Measurements from ENCODE around the gene SPINK1. TPM values are rescaled to one million over a fixed set of nuclear protein-coding genes. Genes with fewer than 3 reads are reported as not detected.
"Not testable (repeated sequence)": the region's sequence is repeated elsewhere in the genome, so short reads cannot be mapped to it uniquely, and the experiment has no call there.

Gene SPINK1
- total RNA-seq, 1 donor from 2014 or later, result not detected

DNA sequence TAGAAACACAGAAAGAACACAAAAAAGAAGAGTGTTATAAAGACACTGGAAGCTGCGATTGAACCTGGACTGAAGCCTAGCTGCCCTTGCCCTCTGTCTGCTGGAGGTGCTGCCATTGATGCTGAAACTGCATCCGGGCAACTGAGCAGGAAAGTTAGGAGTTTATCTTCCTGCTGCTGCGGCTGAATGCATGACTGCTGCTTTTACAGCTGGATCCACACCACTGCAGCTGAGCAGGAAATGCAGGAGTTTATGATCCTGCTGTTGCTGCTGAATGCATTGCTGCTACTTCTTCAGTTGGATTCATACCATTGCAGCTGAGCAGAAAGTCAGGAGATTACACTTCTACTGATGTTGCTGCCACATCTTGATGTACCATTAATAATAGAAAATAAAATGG is 27.1 kb downstream of the SPINK1 start:
- no peak for DNase-seq
- Mint-ChIP-seq H3K27me3 (ENCODE audit: unreplicated experiment) (peaks cover 2% of the 10 kb centered on the region), H3K9me3 (ENCODE audit: unreplicated experiment) (no peaks in the 10 kb centered on the region), H3K4me1 (ENCODE audit: low read depth, unreplicated experiment) (peaks cover 3% of the 10 kb centered on the region), H3K4me3 (ENCODE audit: unreplicated experiment) (no peak overlapping the region), H3K36me3 (ENCODE audit: unreplicated experiment) (no peaks in the 10 kb centered on the region), H3K27ac (ENCODE audit: unreplicated experiment) (no peak overlapping the region)
- TF ChIP-seq, protein P1, sequence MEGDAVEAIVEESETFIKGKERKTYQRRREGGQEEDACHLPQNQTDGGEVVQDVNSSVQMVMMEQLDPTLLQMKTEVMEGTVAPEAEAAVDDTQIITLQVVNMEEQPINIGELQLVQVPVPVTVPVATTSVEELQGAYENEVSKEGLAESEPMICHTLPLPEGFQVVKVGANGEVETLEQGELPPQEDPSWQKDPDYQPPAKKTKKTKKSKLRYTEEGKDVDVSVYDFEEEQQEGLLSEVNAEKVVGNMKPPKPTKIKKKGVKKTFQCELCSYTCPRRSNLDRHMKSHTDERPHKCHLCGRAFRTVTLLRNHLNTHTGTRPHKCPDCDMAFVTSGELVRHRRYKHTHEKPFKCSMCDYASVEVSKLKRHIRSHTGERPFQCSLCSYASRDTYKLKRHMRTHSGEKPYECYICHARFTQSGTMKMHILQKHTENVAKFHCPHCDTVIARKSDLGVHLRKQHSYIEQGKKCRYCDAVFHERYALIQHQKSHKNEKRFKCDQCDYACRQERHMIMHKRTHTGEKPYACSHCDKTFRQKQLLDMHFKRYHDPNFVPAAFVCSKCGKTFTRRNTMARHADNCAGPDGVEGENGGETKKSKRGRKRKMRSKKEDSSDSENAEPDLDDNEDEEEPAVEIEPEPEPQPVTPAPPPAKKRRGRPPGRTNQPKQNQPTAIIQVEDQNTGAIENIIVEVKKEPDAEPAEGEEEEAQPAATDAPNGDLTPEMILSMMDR (IDR thresholded peaks at IDR 0.05; ENCODE audit: partially characterized antibody, unreplicated experiment), result no peak

DNA sequence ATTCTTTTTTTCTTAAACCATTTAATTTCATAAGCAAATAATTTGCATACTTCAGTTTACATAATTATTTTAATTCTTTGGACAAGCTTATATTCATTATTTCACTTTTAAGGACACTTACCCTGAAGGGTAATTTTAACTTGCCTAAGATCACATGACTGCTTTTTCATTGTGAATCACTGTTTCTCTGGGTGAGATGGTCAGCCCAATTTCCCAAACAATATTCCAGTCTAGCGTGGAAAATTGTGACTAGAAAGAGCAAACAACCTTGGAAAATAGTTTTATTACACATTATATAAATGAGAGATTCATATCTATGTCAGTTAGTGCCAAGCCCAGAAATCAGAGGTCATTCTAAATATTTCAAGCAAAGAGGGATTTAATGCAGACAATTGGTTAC is 27.5 kb downstream of the SPINK1 start:
- TF ChIP-seq, protein P1 (IDR thresholded peaks at IDR 0.05; ENCODE audit: partially characterized antibody, unreplicated experiment), result no peak
- H3K27me3 Mint-ChIP-seq (ENCODE audit: unreplicated experiment), result peaks cover 2% of the 10 kb centered on the region

DNA sequence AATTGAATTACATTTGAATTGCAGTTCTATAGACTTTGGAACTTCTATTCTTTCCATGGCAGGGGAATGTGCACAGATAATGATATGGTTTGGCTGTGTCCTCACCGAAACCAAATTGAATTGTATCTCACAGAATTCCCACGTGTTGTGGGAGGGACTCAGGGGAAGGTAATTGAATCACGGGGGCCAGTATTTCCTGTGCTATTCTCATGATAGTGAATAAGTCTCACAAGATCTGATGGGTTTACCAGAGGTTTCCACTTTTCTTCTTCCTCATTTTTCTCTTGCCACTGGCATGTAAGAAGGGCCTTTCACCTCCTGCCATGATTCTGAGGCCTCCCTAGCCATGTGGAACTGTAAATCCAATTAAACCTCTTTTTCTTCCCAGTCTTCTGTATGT is 28.3 kb downstream of the SPINK1 start:
- not testable (repeated sequence) for H3K27me3 Mint-ChIP-seq (ENCODE audit: unreplicated experiment); H3K9me3 Mint-ChIP-seq (ENCODE audit: unreplicated experiment); H3K4me3 Mint-ChIP-seq (ENCODE audit: unreplicated experiment); H3K27ac Mint-ChIP-seq (ENCODE audit: unreplicated experiment); H3K36me3 Mint-ChIP-seq (ENCODE audit: unreplicated experiment); H3K4me1 Mint-ChIP-seq (ENCODE audit: low read depth, unreplicated experiment); DNase-seq

More for the DNA sequence above, 27.5 kb downstream of the SPINK1 start:
- no peak overlapping the region for H3K4me3 Mint-ChIP-seq (ENCODE audit: unreplicated experiment)
- no peak for DNase-seq
- peaks cover 3% of the 10 kb centered on the region for H3K4me1 Mint-ChIP-seq (ENCODE audit: low read depth, unreplicated experiment)
- no peak overlapping the region for H3K27ac Mint-ChIP-seq (ENCODE audit: unreplicated experiment)
- H3K36me3 Mint-ChIP-seq (ENCODE audit: unreplicated experiment), result no peaks in the 10 kb centered on the region
- no peaks in the 10 kb centered on the region for H3K9me3 Mint-ChIP-seq (ENCODE audit: unreplicated experiment)

DNA sequence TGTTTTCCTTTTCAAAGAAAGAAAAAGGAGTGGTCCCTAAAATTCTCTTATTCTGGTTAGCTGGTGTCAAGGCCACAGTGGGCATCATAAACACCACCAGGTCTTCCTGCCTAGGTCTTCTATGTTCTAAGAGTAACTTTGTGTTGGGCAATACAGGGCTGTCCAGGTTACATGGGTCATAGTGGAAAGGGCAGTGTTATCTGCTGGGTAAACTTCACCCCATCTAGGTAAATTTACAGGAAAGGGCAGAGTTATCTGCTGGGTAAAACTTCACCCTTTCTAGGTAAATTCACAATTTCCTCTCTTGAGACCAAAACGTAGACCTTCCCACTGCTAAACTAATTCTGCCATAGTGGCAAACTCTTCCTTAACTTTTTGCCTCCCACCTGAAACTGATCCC is 30.0 kb downstream of the SPINK1 start:
- H3K27me3 Mint-ChIP-seq (ENCODE audit: unreplicated experiment), result peaks cover 2% of the 10 kb centered on the region
- TF ChIP-seq, protein P1 (IDR thresholded peaks at IDR 0.05; ENCODE audit: partially characterized antibody, unreplicated experiment), result no peak

DNA sequence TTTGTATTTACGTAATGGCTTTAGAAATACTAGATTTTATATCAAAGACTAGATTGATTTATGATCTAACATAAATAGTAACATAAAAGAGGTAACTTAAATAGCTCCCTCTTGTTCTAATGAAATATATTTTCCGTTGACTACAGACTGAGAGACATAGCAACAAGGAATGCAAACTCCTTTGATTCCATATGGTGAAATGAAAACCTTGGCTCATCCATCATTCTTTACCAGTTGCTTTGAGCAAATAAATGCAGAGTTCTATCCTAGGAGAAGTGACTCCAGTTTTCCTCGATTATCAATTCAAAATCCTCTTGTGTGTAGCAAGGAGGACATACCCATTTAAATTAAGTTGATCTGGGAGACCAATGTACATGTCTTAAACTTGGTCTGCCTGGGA is 31.0 kb downstream of the SPINK1 start:
- H3K4me1 Mint-ChIP-seq (ENCODE audit: low read depth, unreplicated experiment), result peaks cover 3% of the 10 kb centered on the region
- H3K27me3 Mint-ChIP-seq (ENCODE audit: unreplicated experiment), result peaks cover 2% of the 10 kb centered on the region
- H3K36me3 Mint-ChIP-seq (ENCODE audit: unreplicated experiment), result no peaks in the 10 kb centered on the region
- H3K4me3 Mint-ChIP-seq (ENCODE audit: unreplicated experiment), result no peak overlapping the region
- TF ChIP-seq, protein P1 (IDR thresholded peaks at IDR 0.05; ENCODE audit: partially characterized antibody, unreplicated experiment), result no peak
- no peak overlapping the region for H3K27ac Mint-ChIP-seq (ENCODE audit: unreplicated experiment)
- no peaks in the 10 kb centered on the region for H3K9me3 Mint-ChIP-seq (ENCODE audit: unreplicated experiment)
- DNase-seq, result no peak

More for the DNA sequence above, 30.0 kb downstream of the SPINK1 start:
- no peak overlapping the region for H3K4me3 Mint-ChIP-seq (ENCODE audit: unreplicated experiment)
- no peak for DNase-seq
- no peak overlapping the region for H3K27ac Mint-ChIP-seq (ENCODE audit: unreplicated experiment)
- no peaks in the 10 kb centered on the region for H3K36me3 Mint-ChIP-seq (ENCODE audit: unreplicated experiment)
- H3K4me1 Mint-ChIP-seq (ENCODE audit: low read depth, unreplicated experiment), result peaks cover 3% of the 10 kb centered on the region
- H3K9me3 Mint-ChIP-seq (ENCODE audit: unreplicated experiment), result no peaks in the 10 kb centered on the region

Data from glutamatergic neuron (in vitro differentiated cells).